Skeletal muscle tissue (tissue), 4 donors: Measurements from ENCODE around the gene CD164L2. TPM values are rescaled to one million over a fixed set of nuclear protein-coding genes. Genes with fewer than 3 reads are reported as not detected.

Experiments
- H3K27ac ChIP-seq: one replicate; pipeline ENCODE4 v1.7.0; 2013; ENCODE audit warnings: mild to moderate bottlenecking, low read depth, low read length, inconsistent platforms
- H3K27me3 ChIP-seq, 3 donors: one replicate each; pipeline ENCODE4 v1.7.0; 2013; ENCODE audit warnings: low read length in 3 of 3; ENCODE audit not compliant: control insufficient read depth in 3 of 3, insufficient read depth in 3 of 3
- H3K36me3 ChIP-seq, 3 donors: one replicate each; pipeline ENCODE4 v1.7.0; 2013; ENCODE audit warnings: low read length in 3 of 3; ENCODE audit not compliant: control insufficient read depth in 3 of 3, insufficient read depth in 3 of 3
- H3K4me1 ChIP-seq, 3 donors: one replicate each; pipeline ENCODE4 v1.7.0; 2013; ENCODE audit warnings: low read length in 3 of 3, mild to moderate bottlenecking in 3 of 3; ENCODE audit not compliant: control insufficient read depth in 3 of 3, insufficient read depth in 3 of 3
- H3K4me3 ChIP-seq, 3 donors: one replicate each; pipeline ENCODE4 v1.7.0; 2013; ENCODE audit warnings: low read length in 3 of 3
- H3K9ac ChIP-seq, 3 donors: one replicate each; pipeline ENCODE4 v1.7.0; 2013; ENCODE audit warnings: low read length in 3 of 3, mild to moderate bottlenecking in 3 of 3, moderate library complexity in 2 of 3, low read depth in 1 of 3
- H3K9me3 ChIP-seq, 3 donors: one replicate each; pipeline ENCODE4 v1.7.0; 2013; ENCODE audit warnings: low read length in 3 of 3; ENCODE audit not compliant: control insufficient read depth in 3 of 3
- total RNA-seq: library from RNA; depleted of rRNA; stranded (reverse); fragments of >200 nt; gene quantifications from one replicate; pipeline ENCODE4 v1.2.3, GENCODE V29; 2014
- donor health status: Osteomylitis.

The CD164L2 gene
- total RNA-seq, 1 donor from 2014 or later, result not detected

DNA sequence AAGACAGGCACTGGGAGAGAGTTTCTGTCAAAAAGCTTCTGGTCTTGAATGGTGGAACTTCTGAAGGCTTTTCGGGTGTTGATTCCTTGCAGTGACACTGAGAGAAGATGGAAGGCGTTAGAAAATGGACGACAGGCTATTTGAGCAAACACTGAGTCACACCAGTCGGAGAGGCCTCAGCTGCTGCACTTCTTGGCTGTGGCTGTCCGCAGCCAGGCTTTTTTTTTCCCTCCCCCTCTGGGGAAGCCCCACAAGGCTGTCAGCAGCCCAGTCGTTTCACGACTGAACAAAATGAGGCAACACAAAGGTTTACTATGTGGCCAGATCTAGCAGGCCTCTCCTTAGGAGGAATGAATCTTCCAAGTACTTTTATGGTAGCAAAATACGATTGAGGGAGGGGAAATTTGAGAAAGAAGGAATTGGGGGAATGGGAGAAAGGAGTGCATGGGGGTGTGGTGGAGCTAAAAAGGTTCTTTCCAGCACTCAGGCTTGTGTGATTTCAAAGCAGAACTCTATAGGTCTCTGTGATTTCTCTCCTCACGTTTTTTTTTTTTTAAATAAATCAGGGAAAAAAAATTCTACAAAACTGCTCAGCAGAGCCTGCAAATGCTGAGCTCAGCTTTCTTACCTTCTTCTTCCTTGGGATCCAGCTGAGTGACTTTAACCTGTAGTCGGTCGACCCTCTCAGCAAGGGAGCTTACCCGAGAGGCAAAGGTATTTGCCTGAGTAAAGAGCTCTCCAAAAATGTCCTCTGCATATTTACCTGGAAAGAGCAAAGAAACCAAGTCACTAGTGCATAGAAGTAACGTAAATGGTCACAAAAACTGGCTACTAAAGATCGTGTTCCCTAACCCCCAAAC, 35.4 kb upstream of the CD164L2 start:
- Histone ChIP-seq H3K9me3 (no peaks in the 10 kb centered on the region), H3K27me3 (no peaks in the 10 kb centered on the region), H3K36me3 (peaks cover 23 to 39% (median 34%) of the 10 kb centered on the region in 3 donors), H3K9ac (peak overlapping the region; percentile 5 to 55 (median 15)), H3K4me3 (no peak overlapping the region), H3K4me1 (peaks cover 19 to 42% (median 25%) of the 10 kb centered on the region in 3 donors), H3K27ac (peak overlapping the region; percentile 77)

DNA sequence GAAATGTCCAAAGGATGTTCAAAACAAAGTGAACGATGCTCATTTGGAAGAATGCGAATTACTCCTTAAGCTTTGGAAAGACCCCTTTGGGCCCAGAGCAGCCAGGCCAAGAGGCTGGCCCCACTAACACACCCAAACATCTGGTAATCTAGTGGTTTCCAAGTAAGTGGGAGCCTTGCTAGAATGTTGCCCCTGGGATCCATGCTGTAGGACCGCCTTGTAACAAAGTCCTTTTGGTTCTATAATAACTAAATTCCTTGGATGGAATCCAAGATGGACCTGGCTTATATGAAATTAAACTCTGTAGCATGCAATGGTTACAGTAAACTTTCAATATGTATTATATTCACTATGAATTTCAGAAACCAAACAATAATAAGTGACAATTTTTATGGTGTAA, 34.6 kb upstream of the CD164L2 start:
- no peaks in the 10 kb centered on the region for H3K27me3 ChIP-seq
- no peak overlapping the region for H3K9ac ChIP-seq
- H3K36me3 ChIP-seq, result peaks cover 30 to 47% (median 43%) of the 10 kb centered on the region in 3 donors
- peaks cover 25 to 49% (median 28%) of the 10 kb centered on the region in 3 donors for H3K4me1 ChIP-seq
- H3K4me3 ChIP-seq, result no peak overlapping the region
- H3K9me3 ChIP-seq, result no peaks in the 10 kb centered on the region
- H3K27ac ChIP-seq, result peak overlapping the region; percentile 77

DNA sequence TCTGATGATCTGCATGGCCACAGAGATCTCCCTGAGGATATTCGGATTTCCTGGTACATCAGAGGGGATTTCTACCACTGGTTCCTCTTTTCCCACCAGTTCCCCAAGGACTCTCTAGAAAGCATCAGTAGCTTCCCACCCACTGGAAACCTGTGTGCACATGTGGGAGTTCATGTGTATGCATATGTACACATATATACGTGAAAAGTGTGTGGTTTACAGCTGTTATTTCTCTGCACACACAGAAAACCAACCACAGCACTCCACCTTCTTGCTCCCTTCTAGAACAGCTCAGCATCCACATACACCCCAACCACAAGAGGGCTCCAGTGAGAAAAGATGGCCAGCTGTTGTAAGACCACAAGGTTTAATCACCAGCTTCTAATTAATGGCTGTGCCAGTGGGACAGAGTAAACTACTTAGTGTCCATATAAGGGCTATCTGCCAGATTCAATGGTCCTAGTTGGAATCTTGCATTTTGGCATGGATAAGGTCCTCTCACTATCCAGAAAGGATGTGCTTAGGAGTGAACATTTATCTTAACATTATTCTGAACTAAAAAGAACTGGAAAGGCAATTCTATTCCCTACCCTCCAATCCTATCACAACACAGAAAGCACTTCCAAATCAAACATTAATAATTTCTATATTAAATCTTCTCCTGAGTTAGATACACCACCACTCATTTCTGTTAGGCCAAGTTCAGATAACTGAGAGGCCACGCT, 33.4 kb upstream of the CD164L2 start:
- Histone ChIP-seq H3K27me3 (no peaks in the 10 kb centered on the region), H3K36me3 (peaks cover 38 to 58% (median 53%) of the 10 kb centered on the region in 3 donors), H3K4me3 (no peak overlapping the region), H3K4me1 (peaks cover 25 to 49% (median 28%) of the 10 kb centered on the region in 3 donors), H3K9me3 (no peaks in the 10 kb centered on the region), H3K27ac (peak overlapping the region; percentile 77), H3K9ac (no peak overlapping the region)

DNA sequence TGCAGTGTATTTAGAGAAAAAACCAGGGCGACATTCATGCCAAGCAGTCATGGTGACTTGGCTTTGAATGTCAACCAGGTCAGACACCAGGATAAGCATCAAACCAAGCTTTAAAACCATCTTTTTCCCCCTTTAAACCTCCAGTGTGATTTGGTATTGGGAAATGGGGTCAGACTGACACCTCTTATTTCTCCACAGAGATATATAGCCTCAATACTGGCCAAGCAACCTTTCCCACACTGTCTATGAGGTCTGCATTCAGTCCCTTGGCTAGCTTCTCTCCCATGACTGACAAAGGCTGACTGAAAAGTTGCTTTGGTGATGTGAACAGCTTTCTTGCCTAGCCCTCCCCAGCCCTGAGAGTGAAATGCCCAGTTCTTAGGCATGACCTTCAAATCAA, 31.0 kb upstream of the CD164L2 start:
- peaks cover 50 to 79% (median 75%) of the 10 kb centered on the region in 3 donors for H3K36me3 ChIP-seq

DNA sequence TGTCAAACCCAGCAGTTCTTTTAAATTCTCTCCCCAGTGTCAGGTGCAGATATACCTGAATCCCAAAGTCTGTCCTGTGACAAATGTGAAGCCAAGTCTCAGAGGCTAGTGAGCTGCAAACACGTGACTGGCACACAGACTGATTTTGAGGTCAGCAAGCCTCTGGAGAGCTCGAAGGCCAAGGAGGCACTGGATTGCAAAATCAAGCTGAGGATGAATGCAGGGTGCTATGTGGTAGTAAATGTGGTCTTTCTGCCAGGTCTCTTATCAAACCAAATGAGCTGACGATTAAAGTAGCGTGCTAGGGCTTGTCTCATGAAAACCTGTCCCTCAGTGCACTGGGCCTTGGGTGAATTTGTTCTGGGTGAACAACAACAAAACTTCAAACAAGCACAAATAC, 29.9 kb upstream of the CD164L2 start:
- Histone ChIP-seq H3K36me3 (peaks cover 55 to 87% (median 83%) of the 10 kb centered on the region in 3 donors), H3K27me3 (no peaks in the 10 kb centered on the region), H3K4me1 (peaks cover 15 to 34% (median 17%) of the 10 kb centered on the region in 3 donors), H3K9me3 (no peaks in the 10 kb centered on the region), H3K27ac (no peak overlapping the region), H3K9ac (no peak overlapping the region), H3K4me3 (no peak overlapping the region)

More for the DNA sequence above, 31.0 kb upstream of the CD164L2 start:
- Histone ChIP-seq H3K9ac (peak overlapping the region in 1 of 3 donors; percentile 12), H3K27me3 (no peaks in the 10 kb centered on the region), H3K4me1 (peaks cover 25 to 45% (median 28%) of the 10 kb centered on the region in 3 donors), H3K9me3 (no peaks in the 10 kb centered on the region), H3K4me3 (no peak overlapping the region), H3K27ac (no peak overlapping the region)

DNA sequence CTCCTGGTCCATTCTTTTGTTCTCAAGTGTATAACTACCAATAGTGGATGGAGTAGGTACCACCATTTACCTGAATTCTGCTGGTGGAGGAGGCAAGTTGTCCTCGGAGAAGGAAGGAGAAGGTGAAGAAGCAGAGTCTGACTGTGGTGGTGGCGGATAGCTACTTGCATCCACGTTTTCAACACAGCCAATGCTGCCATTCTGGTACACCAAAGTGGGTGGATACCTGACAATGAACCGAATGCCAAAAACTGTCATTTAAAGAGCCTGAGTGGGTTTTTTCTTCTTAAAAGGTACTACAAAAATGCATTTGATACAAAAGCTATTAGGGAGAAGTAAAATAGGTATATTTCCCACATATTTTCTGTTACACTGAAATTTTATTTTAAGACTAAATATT, 29.4 kb upstream of the CD164L2 start:
- H3K4me1 ChIP-seq, result peaks cover 10 to 31% (median 14%) of the 10 kb centered on the region in 3 donors
- no peaks in the 10 kb centered on the region for H3K9me3 ChIP-seq
- H3K27ac ChIP-seq, result no peak overlapping the region
- H3K4me3 ChIP-seq, result no peak overlapping the region
- peaks cover 58 to 89% (median 85%) of the 10 kb centered on the region in 3 donors for H3K36me3 ChIP-seq
- H3K27me3 ChIP-seq, result no peaks in the 10 kb centered on the region
- no peak overlapping the region for H3K9ac ChIP-seq

DNA sequence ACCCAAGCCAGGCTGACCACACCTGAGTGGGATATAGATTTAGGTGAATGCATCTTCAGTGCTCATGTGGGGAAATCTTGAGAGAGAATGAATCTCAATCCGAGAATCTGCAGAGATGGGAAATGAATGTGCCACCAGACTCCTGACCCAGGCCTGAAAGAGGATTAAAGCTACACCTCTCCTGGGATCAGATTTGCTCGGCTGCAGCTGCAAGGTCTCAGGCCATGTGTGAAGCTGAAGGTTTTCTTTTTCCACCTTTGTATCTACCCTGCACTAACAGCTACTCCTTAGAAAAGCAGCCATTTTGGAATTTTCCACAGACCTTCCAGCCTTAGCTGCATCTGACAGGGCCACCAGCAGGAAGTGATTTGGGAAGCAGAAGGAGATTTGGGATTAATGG, 27.6 kb upstream of the CD164L2 start:
- H3K27ac ChIP-seq, result no peak overlapping the region
- no peaks in the 10 kb centered on the region for H3K27me3 ChIP-seq
- H3K4me3 ChIP-seq, result no peak overlapping the region
- peaks cover 11 to 33% (median 23%) of the 10 kb centered on the region in 3 donors for H3K4me1 ChIP-seq
- no peaks in the 10 kb centered on the region for H3K9me3 ChIP-seq
- H3K9ac ChIP-seq, result no peak overlapping the region
- H3K36me3 ChIP-seq, result peaks cover 57 to 83% (median 81%) of the 10 kb centered on the region in 3 donors

DNA sequence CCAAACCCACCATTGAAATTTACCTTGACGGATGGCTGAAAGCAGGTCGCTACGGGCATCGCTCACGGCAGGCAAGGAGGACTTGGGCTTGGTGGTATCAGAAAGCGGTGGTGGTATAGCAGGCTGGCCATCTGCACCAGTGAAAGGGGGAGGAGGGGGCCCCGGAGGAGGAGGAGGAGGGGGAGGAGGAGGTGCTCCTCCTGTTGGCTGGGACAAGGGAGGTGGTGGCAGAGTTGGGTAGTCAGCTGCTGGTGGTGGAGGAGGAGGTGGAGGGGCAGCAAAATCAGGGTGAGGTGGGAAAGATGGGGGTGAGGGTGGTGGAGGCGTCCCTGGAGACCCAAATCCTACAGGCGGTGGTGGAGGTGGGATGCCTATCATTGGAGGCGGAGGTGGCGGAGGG, 26.5 kb upstream of the CD164L2 start:
- H3K36me3 ChIP-seq, result peaks cover 50 to 73% (median 71%) of the 10 kb centered on the region in 3 donors
- no peak overlapping the region for H3K27ac ChIP-seq
- peaks cover 21 to 41% (median 32%) of the 10 kb centered on the region in 3 donors for H3K4me1 ChIP-seq
- no peaks in the 10 kb centered on the region for H3K27me3 ChIP-seq
- no peak overlapping the region for H3K4me3 ChIP-seq
- H3K9ac ChIP-seq, result no peak overlapping the region
- no peaks in the 10 kb centered on the region for H3K9me3 ChIP-seq

DNA sequence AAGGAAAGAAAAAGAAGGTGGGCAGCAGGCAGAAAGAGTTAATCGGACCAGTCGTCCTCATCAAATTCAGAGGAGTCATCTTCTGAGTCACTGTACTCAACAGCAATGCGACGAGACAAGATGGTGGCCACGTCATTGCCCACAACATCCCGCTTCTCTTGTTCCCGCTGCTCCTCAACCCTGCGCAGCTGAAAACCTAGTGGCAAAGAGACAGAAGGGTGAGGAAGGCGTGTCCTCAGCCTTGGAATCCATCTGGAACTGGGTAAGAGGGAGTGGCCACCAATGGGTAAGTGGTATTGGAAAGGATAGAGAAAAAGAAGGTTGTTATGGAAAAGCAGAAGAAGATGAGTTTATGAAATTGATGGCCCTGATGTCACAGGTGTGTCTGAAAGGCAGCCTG, 25.0 kb upstream of the CD164L2 start:
- H3K27ac ChIP-seq, result no peak overlapping the region
- H3K4me1 ChIP-seq, result peaks cover 33 to 44% (median 42%) of the 10 kb centered on the region in 3 donors
- H3K27me3 ChIP-seq, result no peaks in the 10 kb centered on the region

More for the DNA sequence above, 25.0 kb upstream of the CD164L2 start:
- Histone ChIP-seq H3K4me3 (no peak overlapping the region), H3K9me3 (no peaks in the 10 kb centered on the region), H3K9ac (no peak overlapping the region), H3K36me3 (peaks cover 37 to 58% (median 56%) of the 10 kb centered on the region in 3 donors)
